H9 (cell line): ENCODE measurements around the gene KCNQ2. TPM values are rescaled to one million over a fixed set of nuclear protein-coding genes. Genes with fewer than 3 reads are reported as not detected.

Source experiments
- DNase-seq: peaks from one replicate; pipeline ENCODE4 v3.0.0-alpha.2; 2017
- H2AFZ ChIP-seq: one replicate; pipeline ENCODE4 v1.6.1; 2013; ENCODE audit warnings: mild to moderate bottlenecking, low read length, control low read depth, moderate library complexity
- H2AK5ac ChIP-seq: 2 replicates; pipeline ENCODE4 v1.6.1; 2013; ENCODE audit warnings: low read length, control low read depth, mixed read lengths; ENCODE audit not compliant: insufficient read length
- H2BK120ac ChIP-seq: one replicate; pipeline ENCODE4 v1.6.1; 2013; ENCODE audit warnings: low read depth, mild to moderate bottlenecking, low read length, control low read depth, inconsistent platforms; ENCODE audit not compliant: poor library complexity, severe bottlenecking
- H2BK12ac ChIP-seq: 2 replicates; pipeline ENCODE4 v1.6.1; 2013; ENCODE audit warnings: low read length, control low read depth, mixed read lengths, low read depth; ENCODE audit not compliant: insufficient read length
- H2BK15ac ChIP-seq: 2 replicates; pipeline ENCODE4 v1.6.1; 2013; ENCODE audit warnings: low read depth, low read length, control low read depth
- H2BK20ac ChIP-seq: one replicate; pipeline ENCODE4 v1.6.1; 2013; ENCODE audit warnings: low read depth, mild to moderate bottlenecking, low read length, control low read depth, inconsistent platforms; ENCODE audit not compliant: poor library complexity, severe bottlenecking
- H2BK5ac ChIP-seq: 2 replicates; pipeline ENCODE4 v1.6.1; 2013; ENCODE audit warnings: low read length, control low read depth, mixed read lengths; ENCODE audit not compliant: insufficient read length
- H3K14ac ChIP-seq: 2 replicates; pipeline ENCODE4 v1.6.1; 2013; ENCODE audit warnings: low read length, control low read depth; ENCODE audit not compliant: insufficient read depth
- H3K18ac ChIP-seq: 2 replicates; pipeline ENCODE4 v1.6.1; 2013; ENCODE audit warnings: low read depth, mild to moderate bottlenecking, mixed read lengths, low read length, control low read depth; ENCODE audit not compliant: insufficient read length
- H3K23ac ChIP-seq: 2 replicates; pipeline ENCODE4 v1.6.1; 2013; ENCODE audit warnings: low read length, control low read depth, mixed read lengths, low read depth; ENCODE audit not compliant: insufficient read length
- H3K23me2 ChIP-seq: 2 replicates; pipeline ENCODE4 v1.6.1; 2013; ENCODE audit warnings: low read depth, mild to moderate bottlenecking, mixed read lengths, low read length, control low read depth; ENCODE audit not compliant: insufficient read length, poor library complexity, severe bottlenecking
- H3K27ac ChIP-seq: 2 replicates; pipeline ENCODE4 v1.5.1; 2013; ENCODE audit warnings: low read length, control low read depth, mixed read lengths, low read depth; ENCODE audit not compliant: insufficient read length
- H3K27me3 ChIP-seq: 2 replicates; pipeline ENCODE4 v1.6.1; 2013; ENCODE audit warnings: low read length, control low read depth, inconsistent platforms; ENCODE audit not compliant: insufficient read depth
- H3K4ac ChIP-seq: 2 replicates; pipeline ENCODE4 v1.6.1; 2013; ENCODE audit warnings: low read depth, mild to moderate bottlenecking, control low read depth, inconsistent platforms, low read length, moderate library complexity
- H3K4me1 ChIP-seq: 2 replicates; pipeline ENCODE4 v1.6.1; 2013; ENCODE audit warnings: low read length, control low read depth, inconsistent platforms; ENCODE audit not compliant: insufficient read depth
- H3K4me2 ChIP-seq: 2 replicates; pipeline ENCODE4 v1.6.1; 2013; ENCODE audit warnings: low read length, control low read depth, mixed read lengths; ENCODE audit not compliant: insufficient read length, insufficient read depth
- H3K56ac ChIP-seq: 2 replicates; pipeline ENCODE4 v1.6.1; 2013; ENCODE audit warnings: low read depth, mild to moderate bottlenecking, mixed read lengths, low read length, control low read depth; ENCODE audit not compliant: insufficient read length
- H3K79me1 ChIP-seq: 2 replicates; pipeline ENCODE4 v1.6.1; 2013; ENCODE audit warnings: low read depth, mild to moderate bottlenecking, moderate library complexity, low read length, control low read depth, inconsistent platforms; ENCODE audit not compliant: insufficient read depth, poor library complexity, severe bottlenecking
- H3K79me2 ChIP-seq: 2 replicates; pipeline ENCODE4 v1.6.1; 2013; ENCODE audit warnings: low read length, control low read depth, inconsistent platforms; ENCODE audit not compliant: insufficient read depth
- H3K9ac ChIP-seq: 2 replicates; pipeline ENCODE4 v1.6.1; 2013; ENCODE audit warnings: low read length, control low read depth, mixed read lengths; ENCODE audit not compliant: insufficient read length; ENCODE audit errors: extremely low read depth
- H3K9me3 ChIP-seq: one replicate; pipeline ENCODE4 v1.6.1; 2013; ENCODE audit warnings: low read depth, low read length, inconsistent platforms; ENCODE audit not compliant: control insufficient read depth
- H3T11ph ChIP-seq: one replicate; pipeline ENCODE4 v1.6.1; 2013; ENCODE audit warnings: mild to moderate bottlenecking, low read length, control low read depth, inconsistent platforms
- H4K20me1 ChIP-seq: one replicate; pipeline ENCODE4 v1.6.1; 2013; ENCODE audit not compliant: control insufficient read depth, insufficient read length, insufficient read depth
- H4K5ac ChIP-seq: 2 replicates; pipeline ENCODE4 v1.6.1; 2013; ENCODE audit warnings: low read depth, mild to moderate bottlenecking, mixed read lengths, low read length, control low read depth; ENCODE audit not compliant: insufficient read length
- H4K8ac ChIP-seq: replicated peaks from 2 replicates; pipeline ENCODE4 v1.6.1; 2013; ENCODE audit warnings: low read length, control low read depth, mixed read lengths, low read depth; ENCODE audit not compliant: insufficient read length
- H4K91ac ChIP-seq: 2 replicates; pipeline ENCODE4 v1.6.1; 2013; ENCODE audit warnings: low read depth, mild to moderate bottlenecking, moderate library complexity, mixed read lengths, low read length, control low read depth; ENCODE audit not compliant: insufficient read length
- H3K27ac Mint-ChIP-seq, 3 experiments: 2 replicates in 2 of 3; 3 replicates in 1 of 3; pipeline ENCODE4 v1.8.0; 2020 to 2021; ENCODE audit warnings: mixed read lengths in 3 of 3, mild to moderate bottlenecking in 1 of 3, moderate library complexity in 1 of 3
- H3K27me3 Mint-ChIP-seq: 2 replicates; pipeline ENCODE4 v1.8.0; 2021; ENCODE audit warnings: low read depth, mild to moderate bottlenecking, moderate library complexity, mixed read lengths
- H3K36me3 Mint-ChIP-seq, 3 experiments: 2 replicates in 2 of 3; 3 replicates in 1 of 3; pipeline ENCODE4 v1.8.0; 2020 to 2021; ENCODE audit warnings: low read depth in 3 of 3, mixed read lengths in 3 of 3; ENCODE audit not compliant: insufficient read depth in 1 of 3
- H3K4me1 Mint-ChIP-seq, 2 experiments: 2 replicates each; pipeline ENCODE4 v1.8.0; 2020; ENCODE audit warnings: mixed read lengths in 2 of 2
- H3K4me3 Mint-ChIP-seq, 2 experiments: 2 replicates in 1 of 2; 3 replicates in 1 of 2; pipeline ENCODE4 v1.8.0; 2020 to 2021; ENCODE audit warnings: mild to moderate bottlenecking in 2 of 2, mixed read lengths in 2 of 2, moderate library complexity in 1 of 2
- H3K9me3 Mint-ChIP-seq, 2 experiments: 2 replicates in 1 of 2; 3 replicates in 1 of 2; pipeline ENCODE4 v1.8.0; 2020; ENCODE audit warnings: mild to moderate bottlenecking in 2 of 2, mixed read lengths in 2 of 2, moderate library complexity in 1 of 2
- CTCF ChIP-seq: fragments of 200-600 bp; sonication (generic); conservative IDR thresholded peaks from 3 replicates; pipeline ENCODE4 v1.8.0; 2021; ENCODE audit warnings: antibody characterized with exemption, mild to moderate bottlenecking
- WGBS: extraction: QIAGEN DNeasy Blood & Tissue Kit; methylation state at CpG from one replicate; pipeline ENCODE4 v1.1.7; 2013; ENCODE audit warnings: missing lambda C conversion rate, low lambda C conversion rate, mixed read lengths; ENCODE audit not compliant: insufficient read length; ENCODE audit errors: extremely low coverage; 5-methylcytosine and 5-hydroxymethylcytosine counted together
- total RNA-seq: library from RNA; stranded (reverse); gene quantifications from 2 replicates; pipeline ENCODE4 v1.2.1, GENCODE V29; 2021

Gene KCNQ2
- total RNA-seq, 1 experiment from 2014 or later: 69.2 TPM

- H3K79me2 ChIP-seq: no peaks in the 10 kb centered on the region
- DNase-seq: no peak
- no peak overlapping the region for H3K27ac ChIP-seq
- no peak overlapping the region for H2BK20ac ChIP-seq
- Mint-ChIP-seq H3K27ac (no peak overlapping the region), H3K9me3 (no peaks in the 10 kb centered on the region; a peak in 1 of 5 replicates), H3K4me3 (no peak overlapping the region), H3K27me3 (peaks cover 4% of the 10 kb centered on the region), H3K4me1 (peaks cover 6 to 32% of the 10 kb centered on the region in 2 experiments), H3K36me3 (no peaks in the 10 kb centered on the region)
- no peak overlapping the region for H2BK120ac ChIP-seq
- H3K18ac ChIP-seq: no peak overlapping the region
- no peak overlapping the region for H3T11ph ChIP-seq
- TF ChIP-seq CTCF: no peak
- no peak overlapping the region for H2AFZ ChIP-seq
- no peak overlapping the region for H3K23ac ChIP-seq
- no peak overlapping the region for H2AK5ac ChIP-seq
- no peak overlapping the region for H4K5ac ChIP-seq
- H2BK5ac ChIP-seq: no peak overlapping the region
- no peak overlapping the region for H4K91ac ChIP-seq
- H3K14ac ChIP-seq: no peak overlapping the region
- H4K20me1 ChIP-seq: no peaks in the 10 kb centered on the region
- no peak overlapping the region for H3K4ac ChIP-seq
- no peaks in the 10 kb centered on the region for H3K4me1 ChIP-seq
- H2BK12ac ChIP-seq: no peak overlapping the region
- H2BK15ac ChIP-seq: no peak overlapping the region
- no peaks in the 10 kb centered on the region for H3K27me3 ChIP-seq
- H3K4me2 ChIP-seq: no peak overlapping the region
- H3K79me1 ChIP-seq: no peaks in the 10 kb centered on the region
- H3K23me2 ChIP-seq: no peaks in the 10 kb centered on the region
- H4K8ac ChIP-seq: no peak overlapping the region
- H3K9me3 ChIP-seq: no peaks in the 10 kb centered on the region
- no CpG with 5 or more reads among the region's 60 CpGs for WGBS
- H3K9ac ChIP-seq: no peak overlapping the region
- no peak overlapping the region for H3K56ac ChIP-seq
Observed at GRCh38 chr20:63406617-63407245, 65.7 kb downstream of the KCNQ2 start.
